AG09319 (cell line): ENCODE data around the gene ANKRD11.

Experiments
- DNase-seq: peaks from one replicate; pipeline ENCODE4 v3.0.0-alpha.2; 2010; ENCODE audit warnings: low read depth; ENCODE audit errors: extremely low read depth
- CTCF ChIP-seq: IDR thresholded peaks from 2 replicates; pipeline ENCODE4 v1.5.1; 2011; ENCODE audit warnings: low read depth, mild to moderate bottlenecking, inconsistent platforms, low read length, moderate library complexity

The ANKRD11 gene

GRCh38 chr16:89318871-89319630 lies 171.3 kb downstream of the ANKRD11 start:
- no peak for TF ChIP-seq CTCF
- no peak for DNase-seq

- DNase-seq, result no peak
- no peak for TF ChIP-seq CTCF
Measured at GRCh38 chr16:89318430-89318758, 172.0 kb downstream of the ANKRD11 start.

GRCh38 chr16:89317729-89318429 lies 172.5 kb downstream of the ANKRD11 start:
- no peak for DNase-seq
- no peak for TF ChIP-seq CTCF

GRCh38 chr16:89317101-89317671 lies 173.2 kb downstream of the ANKRD11 start:
- no peak for DNase-seq
- no peak for TF ChIP-seq CTCF

- no peak for DNase-seq
- TF ChIP-seq CTCF, result no peak
Measured at GRCh38 chr16:89316701-89317100, 173.7 kb downstream of the ANKRD11 start.

- no peak for TF ChIP-seq CTCF
- DNase-seq, result no peak
Measured at GRCh38 chr16:89315791-89316581, 174.4 kb downstream of the ANKRD11 start.
